ENCODE results near the gene ZNF740. TPM values are rescaled to one million over a fixed set of nuclear protein-coding genes. Genes with fewer than 3 reads are reported as not detected.

Gene ZNF740
- polyA plus RNA-seq, 1 donor from 2014 or later: 24.3 TPM

- peaks cover under 1% of the 10 kb centered on the region for H3K27me3 ChIP-seq (ENCODE audit: insufficient read depth, low read depth, low read length)
- H2AFZ ChIP-seq (ENCODE audit: low read depth, low read length): no peak overlapping the region
- H3K9me3 ChIP-seq (ENCODE audit: low read length): no peaks in the 10 kb centered on the region
- no peaks in the 10 kb centered on the region for H3K36me3 ChIP-seq (ENCODE audit: insufficient read depth, low read length)
- no peak overlapping the region for H3K27ac ChIP-seq (ENCODE audit: low read length)
- H3K79me2 ChIP-seq (replicated peaks; ENCODE audit: insufficient read depth, low read length): no peaks in the 10 kb centered on the region
- no peaks in the 10 kb centered on the region for H3F3A ChIP-seq (ENCODE audit: insufficient read depth, low read length, poor library complexity, severe bottlenecking)
- H4K20me1 ChIP-seq (ENCODE audit: insufficient read depth): no peaks in the 10 kb centered on the region
- H3K4me2 ChIP-seq (ENCODE audit: low read length): no peak overlapping the region
- no peak overlapping the region for H3K4me3 ChIP-seq (ENCODE audit: low read length)
- no peak for TF ChIP-seq EZH2 (IDR thresholded peaks at IDR 0.05; ENCODE audit: borderline replicate concordance, insufficient read depth, low read length, poor library complexity, severe bottlenecking)
- no peak for TF ChIP-seq TAF1 (IDR thresholded peaks at IDR 0.05; ENCODE audit: low read depth)
- TF ChIP-seq MXI1 (conservative IDR thresholded peaks at IDR 0.05; ENCODE audit: poor library complexity, severe bottlenecking): no peak
- TF ChIP-seq POLR2AphosphoS5 (IDR thresholded peaks at IDR 0.05): no peak
- TF ChIP-seq SMC3 (conservative IDR thresholded peaks at IDR 0.05; ENCODE audit: poor library complexity): no peak
- TF ChIP-seq EP300 (conservative IDR thresholded peaks at IDR 0.05; ENCODE audit: poor library complexity, severe bottlenecking): no peak
- no peaks in the 10 kb centered on the region for H3K9me2 ChIP-seq (ENCODE audit: insufficient read depth, low read length)
- no peak overlapping the region for H3K9ac ChIP-seq (ENCODE audit: low read length)
Measured at GRCh38 chr12:53212931-53213330, 32.4 kb downstream of the ZNF740 start.

DNA sequence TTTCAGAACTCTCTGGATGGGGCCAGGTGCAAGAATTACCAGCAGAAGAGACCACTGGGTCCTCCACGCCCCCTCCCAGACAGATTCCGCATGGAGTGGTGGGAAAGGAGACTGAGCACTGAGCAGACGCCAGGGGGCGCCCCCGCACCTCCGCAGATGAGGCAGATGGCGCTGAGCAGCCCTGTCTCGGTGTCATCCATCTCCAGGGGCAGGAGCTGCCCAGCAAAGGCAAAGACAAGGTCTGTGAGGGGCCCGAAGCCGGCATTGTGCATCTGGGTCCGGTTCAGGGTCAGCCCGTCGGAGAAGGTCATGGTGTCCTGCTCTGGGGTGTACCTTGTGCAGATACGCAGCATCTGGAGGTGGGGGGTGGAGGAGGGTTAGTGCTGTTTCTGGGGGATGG lies 32.8 kb downstream of the ZNF740 start:
- H2AFZ ChIP-seq (ENCODE audit: low read depth, low read length): no peak overlapping the region
- H3K4me2 ChIP-seq (ENCODE audit: low read length): no peak overlapping the region
- H3K27ac ChIP-seq (ENCODE audit: low read length): no peak overlapping the region
- no peak overlapping the region for H3K4me3 ChIP-seq (ENCODE audit: low read length)
- TF ChIP-seq CTCF (IDR thresholded peaks at IDR 0.05; ENCODE audit: poor library complexity, severe bottlenecking) (peak; percentile 95), EZH2 (IDR thresholded peaks at IDR 0.05; ENCODE audit: borderline replicate concordance, insufficient read depth, low read length, poor library complexity, severe bottlenecking) (no peak), RAD21 (conservative IDR thresholded peaks at IDR 0.05) (peak; percentile 95), POLR2AphosphoS5 (IDR thresholded peaks at IDR 0.05) (no peak), MXI1 (conservative IDR thresholded peaks at IDR 0.05; ENCODE audit: poor library complexity, severe bottlenecking) (peak; percentile 25), TAF1 (IDR thresholded peaks at IDR 0.05; ENCODE audit: low read depth) (no peak), SMC3 (conservative IDR thresholded peaks at IDR 0.05; ENCODE audit: poor library complexity) (peak; percentile 95), EP300 (conservative IDR thresholded peaks at IDR 0.05; ENCODE audit: poor library complexity, severe bottlenecking) (no peak)
- TF ChIP-seq, protein P1, sequence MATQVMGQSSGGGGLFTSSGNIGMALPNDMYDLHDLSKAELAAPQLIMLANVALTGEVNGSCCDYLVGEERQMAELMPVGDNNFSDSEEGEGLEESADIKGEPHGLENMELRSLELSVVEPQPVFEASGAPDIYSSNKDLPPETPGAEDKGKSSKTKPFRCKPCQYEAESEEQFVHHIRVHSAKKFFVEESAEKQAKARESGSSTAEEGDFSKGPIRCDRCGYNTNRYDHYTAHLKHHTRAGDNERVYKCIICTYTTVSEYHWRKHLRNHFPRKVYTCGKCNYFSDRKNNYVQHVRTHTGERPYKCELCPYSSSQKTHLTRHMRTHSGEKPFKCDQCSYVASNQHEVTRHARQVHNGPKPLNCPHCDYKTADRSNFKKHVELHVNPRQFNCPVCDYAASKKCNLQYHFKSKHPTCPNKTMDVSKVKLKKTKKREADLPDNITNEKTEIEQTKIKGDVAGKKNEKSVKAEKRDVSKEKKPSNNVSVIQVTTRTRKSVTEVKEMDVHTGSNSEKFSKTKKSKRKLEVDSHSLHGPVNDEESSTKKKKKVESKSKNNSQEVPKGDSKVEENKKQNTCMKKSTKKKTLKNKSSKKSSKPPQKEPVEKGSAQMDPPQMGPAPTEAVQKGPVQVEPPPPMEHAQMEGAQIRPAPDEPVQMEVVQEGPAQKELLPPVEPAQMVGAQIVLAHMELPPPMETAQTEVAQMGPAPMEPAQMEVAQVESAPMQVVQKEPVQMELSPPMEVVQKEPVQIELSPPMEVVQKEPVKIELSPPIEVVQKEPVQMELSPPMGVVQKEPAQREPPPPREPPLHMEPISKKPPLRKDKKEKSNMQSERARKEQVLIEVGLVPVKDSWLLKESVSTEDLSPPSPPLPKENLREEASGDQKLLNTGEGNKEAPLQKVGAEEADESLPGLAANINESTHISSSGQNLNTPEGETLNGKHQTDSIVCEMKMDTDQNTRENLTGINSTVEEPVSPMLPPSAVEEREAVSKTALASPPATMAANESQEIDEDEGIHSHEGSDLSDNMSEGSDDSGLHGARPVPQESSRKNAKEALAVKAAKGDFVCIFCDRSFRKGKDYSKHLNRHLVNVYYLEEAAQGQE (IDR thresholded peaks at IDR 0.05; ENCODE audit: borderline replicate concordance): no peak
- no peaks in the 10 kb centered on the region for H3K9me2 ChIP-seq (ENCODE audit: insufficient read depth, low read length)
- no peaks in the 10 kb centered on the region for H3K36me3 ChIP-seq (ENCODE audit: insufficient read depth, low read length)
- H3K9me3 ChIP-seq (ENCODE audit: low read length): no peaks in the 10 kb centered on the region
- H3K79me2 ChIP-seq (replicated peaks; ENCODE audit: insufficient read depth, low read length): no peaks in the 10 kb centered on the region
- no peak overlapping the region for H3K9ac ChIP-seq (ENCODE audit: low read length)
- H4K20me1 ChIP-seq (ENCODE audit: insufficient read depth): no peaks in the 10 kb centered on the region
- peaks cover 5% of the 10 kb centered on the region for H3K27me3 ChIP-seq (ENCODE audit: insufficient read depth, low read depth, low read length)
- H3F3A ChIP-seq (ENCODE audit: insufficient read depth, low read length, poor library complexity, severe bottlenecking): no peaks in the 10 kb centered on the region

Measured in neural cell (in vitro differentiated cells).